ENCODE measurements around the gene LGR6.

Gene LGR6

DNA sequence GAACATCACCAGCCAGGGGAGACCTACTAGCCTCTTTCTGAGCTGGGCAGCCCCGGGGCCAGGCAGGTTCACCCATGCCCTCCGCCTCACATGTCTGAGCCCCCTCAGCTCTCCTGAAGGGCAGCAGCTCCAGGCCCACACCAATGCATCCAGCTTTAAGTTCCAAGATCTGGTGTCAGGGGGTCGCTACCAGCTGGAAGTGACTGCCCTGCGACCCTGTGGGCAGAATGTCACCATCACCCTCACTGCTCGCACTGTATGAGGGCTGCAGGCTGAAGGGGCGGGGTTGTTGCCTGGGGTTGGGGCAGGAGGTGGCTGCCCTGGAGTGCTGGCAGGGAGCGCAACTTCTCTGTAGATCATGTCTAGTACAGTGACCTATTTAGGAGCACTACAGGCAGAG, 24.7 kb upstream of the LGR6 start:
- ATAC-seq = no peak
- TF ChIP-seq ISL1 (CRISPR knock-in tag; IDR thresholded peaks at IDR 0.05) = no peak
- no peak for TF ChIP-seq PPARA (CRISPR knock-in tag; IDR thresholded peaks at IDR 0.05; ENCODE audit: borderline replicate concordance)

- TF ChIP-seq RARB (CRISPR knock-in tag; IDR thresholded peaks at IDR 0.05) = no peak
- no peak for TF ChIP-seq TCF4 (CRISPR knock-in tag; IDR thresholded peaks at IDR 0.05; ENCODE audit: borderline replicate concordance)
- no peak for TF ChIP-seq ESRRG (CRISPR knock-in tag; IDR thresholded peaks at IDR 0.05)
- TF ChIP-seq ZC3H10 (CRISPR knock-in tag; IDR thresholded peaks at IDR 0.05) = no peak
- no peak for TF ChIP-seq TOX (CRISPR knock-in tag; IDR thresholded peaks at IDR 0.05; ENCODE audit: borderline replicate concordance)
- TF ChIP-seq ARNTL (CRISPR knock-in tag; IDR thresholded peaks at IDR 0.05; ENCODE audit: borderline replicate concordance, low read depth) = no peak
- no peak for TF ChIP-seq ISL1 (CRISPR knock-in tag; IDR thresholded peaks at IDR 0.05)
- no peak for TF ChIP-seq ZNF70 (CRISPR knock-in tag; IDR thresholded peaks at IDR 0.05)
- TF ChIP-seq PPARA (CRISPR knock-in tag; IDR thresholded peaks at IDR 0.05; ENCODE audit: borderline replicate concordance) = no peak
- TF ChIP-seq ZFP30 (CRISPR knock-in tag; IDR thresholded peaks at IDR 0.05) = no peak
- no peak for TF ChIP-seq OSR1 (CRISPR knock-in tag; IDR thresholded peaks at IDR 0.05)
- TF ChIP-seq, protein P1, sequence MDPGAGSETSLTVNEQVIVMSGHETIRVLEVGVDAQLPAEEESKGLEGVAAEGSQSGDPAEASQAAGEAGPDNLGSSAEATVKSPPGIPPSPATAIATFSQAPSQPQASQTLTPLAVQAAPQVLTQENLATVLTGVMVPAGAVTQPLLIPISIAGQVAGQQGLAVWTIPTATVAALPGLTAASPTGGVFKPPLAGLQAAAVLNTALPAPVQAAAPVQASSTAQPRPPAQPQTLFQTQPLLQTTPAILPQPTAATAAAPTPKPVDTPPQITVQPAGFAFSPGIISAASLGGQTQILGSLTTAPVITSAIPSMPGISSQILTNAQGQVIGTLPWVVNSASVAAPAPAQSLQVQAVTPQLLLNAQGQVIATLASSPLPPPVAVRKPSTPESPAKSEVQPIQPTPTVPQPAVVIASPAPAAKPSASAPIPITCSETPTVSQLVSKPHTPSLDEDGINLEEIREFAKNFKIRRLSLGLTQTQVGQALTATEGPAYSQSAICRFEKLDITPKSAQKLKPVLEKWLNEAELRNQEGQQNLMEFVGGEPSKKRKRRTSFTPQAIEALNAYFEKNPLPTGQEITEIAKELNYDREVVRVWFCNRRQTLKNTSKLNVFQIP (CRISPR knock-in tag; IDR thresholded peaks at IDR 0.05; ENCODE audit: borderline replicate concordance, low read depth) = no peak
- TF ChIP-seq, protein P2, sequence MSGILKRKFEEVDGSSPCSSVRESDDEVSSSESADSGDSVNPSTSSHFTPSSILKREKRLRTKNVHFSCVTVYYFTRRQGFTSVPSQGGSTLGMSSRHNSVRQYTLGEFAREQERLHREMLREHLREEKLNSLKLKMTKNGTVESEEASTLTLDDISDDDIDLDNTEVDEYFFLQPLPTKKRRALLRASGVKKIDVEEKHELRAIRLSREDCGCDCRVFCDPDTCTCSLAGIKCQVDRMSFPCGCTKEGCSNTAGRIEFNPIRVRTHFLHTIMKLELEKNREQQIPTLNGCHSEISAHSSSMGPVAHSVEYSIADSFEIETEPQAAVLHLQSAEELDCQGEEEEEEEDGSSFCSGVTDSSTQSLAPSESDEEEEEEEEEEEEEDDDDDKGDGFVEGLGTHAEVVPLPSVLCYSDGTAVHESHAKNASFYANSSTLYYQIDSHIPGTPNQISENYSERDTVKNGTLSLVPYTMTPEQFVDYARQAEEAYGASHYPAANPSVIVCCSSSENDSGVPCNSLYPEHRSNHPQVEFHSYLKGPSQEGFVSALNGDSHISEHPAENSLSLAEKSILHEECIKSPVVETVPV (CRISPR knock-in tag; IDR thresholded peaks at IDR 0.05) = no peak
- TF ChIP-seq, protein P3, sequence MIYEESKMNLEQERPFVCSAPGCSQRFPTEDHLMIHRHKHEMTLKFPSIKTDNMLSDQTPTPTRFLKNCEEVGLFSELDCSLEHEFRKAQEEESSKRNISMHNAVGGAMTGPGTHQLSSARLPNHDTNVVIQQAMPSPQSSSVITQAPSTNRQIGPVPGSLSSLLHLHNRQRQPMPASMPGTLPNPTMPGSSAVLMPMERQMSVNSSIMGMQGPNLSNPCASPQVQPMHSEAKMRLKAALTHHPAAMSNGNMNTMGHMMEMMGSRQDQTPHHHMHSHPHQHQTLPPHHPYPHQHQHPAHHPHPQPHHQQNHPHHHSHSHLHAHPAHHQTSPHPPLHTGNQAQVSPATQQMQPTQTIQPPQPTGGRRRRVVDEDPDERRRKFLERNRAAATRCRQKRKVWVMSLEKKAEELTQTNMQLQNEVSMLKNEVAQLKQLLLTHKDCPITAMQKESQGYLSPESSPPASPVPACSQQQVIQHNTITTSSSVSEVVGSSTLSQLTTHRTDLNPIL (CRISPR knock-in tag; IDR thresholded peaks at IDR 0.05; ENCODE audit: low read depth) = no peak
- TF ChIP-seq ZFP3 (CRISPR knock-in tag; IDR thresholded peaks at IDR 0.05) = no peak
- no peak for TF ChIP-seq ZNF8 (CRISPR knock-in tag; IDR thresholded peaks at IDR 0.05)
- TF ChIP-seq, protein P4, sequence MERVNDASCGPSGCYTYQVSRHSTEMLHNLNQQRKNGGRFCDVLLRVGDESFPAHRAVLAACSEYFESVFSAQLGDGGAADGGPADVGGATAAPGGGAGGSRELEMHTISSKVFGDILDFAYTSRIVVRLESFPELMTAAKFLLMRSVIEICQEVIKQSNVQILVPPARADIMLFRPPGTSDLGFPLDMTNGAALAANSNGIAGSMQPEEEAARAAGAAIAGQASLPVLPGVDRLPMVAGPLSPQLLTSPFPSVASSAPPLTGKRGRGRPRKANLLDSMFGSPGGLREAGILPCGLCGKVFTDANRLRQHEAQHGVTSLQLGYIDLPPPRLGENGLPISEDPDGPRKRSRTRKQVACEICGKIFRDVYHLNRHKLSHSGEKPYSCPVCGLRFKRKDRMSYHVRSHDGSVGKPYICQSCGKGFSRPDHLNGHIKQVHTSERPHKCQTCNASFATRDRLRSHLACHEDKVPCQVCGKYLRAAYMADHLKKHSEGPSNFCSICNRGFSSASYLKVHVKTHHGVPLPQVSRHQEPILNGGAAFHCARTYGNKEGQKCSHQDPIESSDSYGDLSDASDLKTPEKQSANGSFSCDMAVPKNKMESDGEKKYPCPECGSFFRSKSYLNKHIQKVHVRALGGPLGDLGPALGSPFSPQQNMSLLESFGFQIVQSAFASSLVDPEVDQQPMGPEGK (CRISPR knock-in tag; IDR thresholded peaks at IDR 0.05; ENCODE audit: borderline replicate concordance) = no peak
- TF ChIP-seq, protein P5, sequence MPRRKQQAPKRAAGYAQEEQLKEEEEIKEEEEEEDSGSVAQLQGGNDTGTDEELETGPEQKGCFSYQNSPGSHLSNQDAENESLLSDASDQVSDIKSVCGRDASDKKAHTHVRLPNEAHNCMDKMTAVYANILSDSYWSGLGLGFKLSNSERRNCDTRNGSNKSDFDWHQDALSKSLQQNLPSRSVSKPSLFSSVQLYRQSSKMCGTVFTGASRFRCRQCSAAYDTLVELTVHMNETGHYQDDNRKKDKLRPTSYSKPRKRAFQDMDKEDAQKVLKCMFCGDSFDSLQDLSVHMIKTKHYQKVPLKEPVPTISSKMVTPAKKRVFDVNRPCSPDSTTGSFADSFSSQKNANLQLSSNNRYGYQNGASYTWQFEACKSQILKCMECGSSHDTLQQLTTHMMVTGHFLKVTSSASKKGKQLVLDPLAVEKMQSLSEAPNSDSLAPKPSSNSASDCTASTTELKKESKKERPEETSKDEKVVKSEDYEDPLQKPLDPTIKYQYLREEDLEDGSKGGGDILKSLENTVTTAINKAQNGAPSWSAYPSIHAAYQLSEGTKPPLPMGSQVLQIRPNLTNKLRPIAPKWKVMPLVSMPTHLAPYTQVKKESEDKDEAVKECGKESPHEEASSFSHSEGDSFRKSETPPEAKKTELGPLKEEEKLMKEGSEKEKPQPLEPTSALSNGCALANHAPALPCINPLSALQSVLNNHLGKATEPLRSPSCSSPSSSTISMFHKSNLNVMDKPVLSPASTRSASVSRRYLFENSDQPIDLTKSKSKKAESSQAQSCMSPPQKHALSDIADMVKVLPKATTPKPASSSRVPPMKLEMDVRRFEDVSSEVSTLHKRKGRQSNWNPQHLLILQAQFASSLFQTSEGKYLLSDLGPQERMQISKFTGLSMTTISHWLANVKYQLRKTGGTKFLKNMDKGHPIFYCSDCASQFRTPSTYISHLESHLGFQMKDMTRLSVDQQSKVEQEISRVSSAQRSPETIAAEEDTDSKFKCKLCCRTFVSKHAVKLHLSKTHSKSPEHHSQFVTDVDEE (CRISPR knock-in tag; IDR thresholded peaks at IDR 0.05) = no peak
- no peak for TF ChIP-seq SNAI2 (CRISPR knock-in tag; IDR thresholded peaks at IDR 0.05)
- no peak for ATAC-seq
These were observed 22.9 kb upstream of the LGR6 start for GRCh38 chr1:202170726-202171125.

DNA sequence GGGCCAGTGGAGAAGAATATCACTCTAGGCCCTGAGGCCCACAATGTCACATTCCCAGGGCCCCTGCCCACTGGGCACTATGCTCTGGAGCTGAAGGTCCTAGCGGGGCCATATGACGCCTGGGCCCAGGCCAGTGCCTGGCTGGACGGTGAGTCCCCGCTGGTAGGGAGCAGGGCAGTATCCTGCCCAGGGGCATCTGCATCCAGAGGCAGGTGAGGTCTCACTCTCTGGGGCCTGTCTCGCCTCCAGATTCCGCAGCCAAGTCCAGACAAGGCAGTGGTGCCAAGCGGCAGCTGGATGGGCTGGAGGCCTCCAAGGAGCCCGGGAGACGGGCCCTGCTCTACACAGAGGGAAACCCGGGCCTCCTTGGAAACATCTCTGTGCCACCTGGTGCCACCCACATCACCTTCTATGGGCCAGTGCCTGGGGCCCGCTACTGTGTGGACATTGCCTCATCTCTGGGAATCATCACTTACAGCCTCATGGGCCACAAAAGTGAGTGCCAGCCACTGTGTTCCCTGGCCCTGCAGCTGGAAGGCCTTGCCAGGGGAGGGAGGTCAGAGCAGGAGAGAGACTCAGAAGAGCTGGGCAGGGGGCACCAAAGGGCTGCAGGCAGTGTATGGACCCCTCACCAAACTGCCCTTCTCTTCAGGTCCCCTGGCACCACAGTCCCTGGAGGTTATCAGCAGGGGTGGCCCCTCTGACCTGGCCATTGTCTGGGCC, 22.1 kb upstream of the LGR6 start:
- TF ChIP-seq ARNTL (CRISPR knock-in tag; IDR thresholded peaks at IDR 0.05; ENCODE audit: borderline replicate concordance, low read depth) = no peak
- ATAC-seq = no peak; the same call in 2 of the 3 replicates

- TF ChIP-seq CSDC2 (CRISPR knock-in tag; IDR thresholded peaks at IDR 0.05) (no peak), ZC3H10 (CRISPR knock-in tag; IDR thresholded peaks at IDR 0.05) (no peak), ISL1 (CRISPR knock-in tag; IDR thresholded peaks at IDR 0.05) (no peak), RARB (CRISPR knock-in tag; IDR thresholded peaks at IDR 0.05) (no peak), ESRRG (CRISPR knock-in tag; IDR thresholded peaks at IDR 0.05) (no peak), ZNF70 (CRISPR knock-in tag; IDR thresholded peaks at IDR 0.05) (no peak), ZFP30 (CRISPR knock-in tag; IDR thresholded peaks at IDR 0.05) (no peak), BACH2 (CRISPR knock-in tag; IDR thresholded peaks at IDR 0.05; ENCODE audit: borderline replicate concordance) (no peak)
- TF ChIP-seq, protein P4 (CRISPR knock-in tag; IDR thresholded peaks at IDR 0.05; ENCODE audit: borderline replicate concordance) = no peak
- TF ChIP-seq, protein P3 (CRISPR knock-in tag; IDR thresholded peaks at IDR 0.05; ENCODE audit: low read depth) = no peak
- peak; percentile 10; the same call in 2 of the 3 replicates for ATAC-seq
These were observed 21.6 kb upstream of the LGR6 start for GRCh38 chr1:202172015-202172355.
